Left hindlimb (tissue), 1 donor: ENCODE data around the gene DNMT3A.
A peak's percentile ranks its signal among the peaks of the same experiment; 100 is the strongest.

Experiments used
- DNase-seq: peaks from one replicate; pipeline ENCODE4 v3.0.0-alpha.2; 2018

The DNMT3A gene

GRCh38 chr2:25254961-25255360 lies 86.8 kb downstream of the DNMT3A start:
- DNase-seq, result no peak

GRCh38 chr2:25253153-25253626 lies 88.5 kb downstream of the DNMT3A start:
- no peak for DNase-seq

GRCh38 chr2:25252291-25253152 lies 89.2 kb downstream of the DNMT3A start:
- peak; percentile 94 for DNase-seq

GRCh38 chr2:25251422-25252273 lies 90.1 kb downstream of the DNMT3A start:
- peak; percentile 73 for DNase-seq

GRCh38 chr2:25251071-25251421 lies 90.7 kb downstream of the DNMT3A start:
- DNase-seq, result no peak

GRCh38 chr2:25250331-25251070 lies 91.2 kb downstream of the DNMT3A start:
- no peak for DNase-seq

- no peak for DNase-seq
These were observed 91.9 kb downstream of the DNMT3A start for GRCh38 chr2:25249785-25250184.

- no peak for DNase-seq
These were observed 93.8 kb downstream of the DNMT3A start for GRCh38 chr2:25247792-25248512.

- DNase-seq, result no peak
These were observed 95.0 kb downstream of the DNMT3A start for GRCh38 chr2:25246558-25247290.

- no peak for DNase-seq
These were observed 95.7 kb downstream of the DNMT3A start for GRCh38 chr2:25246001-25246400.

GRCh38 chr2:25245141-25245540 lies 96.6 kb downstream of the DNMT3A start:
- no peak for DNase-seq

- no peak for DNase-seq
These were observed 97.7 kb downstream of the DNMT3A start for GRCh38 chr2:25243995-25244394.

- no peak for DNase-seq
These were observed 100.3 kb downstream of the DNMT3A start for GRCh38 chr2:25241452-25241851.

GRCh38 chr2:25240636-25241035 lies 101.1 kb downstream of the DNMT3A start:
- no peak for DNase-seq

GRCh38 chr2:25238920-25239319 lies 102.8 kb downstream of the DNMT3A start:
- no peak for DNase-seq

- no peak for DNase-seq
These were observed 104.0 kb downstream of the DNMT3A start for GRCh38 chr2:25237764-25238163.

GRCh38 chr2:25236736-25237135 lies 105.0 kb downstream of the DNMT3A start:
- DNase-seq, result no peak

GRCh38 chr2:25234738-25235137 lies 107.0 kb downstream of the DNMT3A start:
- DNase-seq, result no peak

GRCh38 chr2:25233916-25234605 lies 107.7 kb downstream of the DNMT3A start:
- DNase-seq, result no peak

GRCh38 chr2:25232248-25232825 lies 109.4 kb downstream of the DNMT3A start:
- DNase-seq, result no peak

- DNase-seq, result no peak
These were observed 110.8 kb downstream of the DNMT3A start for GRCh38 chr2:25230948-25231311.
